GM19238 (cell line): Measurements from ENCODE around the gene TMEM150C.
"Not testable (repeated sequence)": the region's sequence is repeated elsewhere in the genome, so short reads cannot be mapped to it uniquely, and the experiment has no call there.

ENCODE experiments used
- DNase-seq: peaks from one replicate; pipeline ENCODE4 v3.0.0; 2011; ENCODE audit warnings: low spot score; ENCODE audit not compliant: insufficient read length

The TMEM150C gene

GRCh38 chr4:82569076-82569475, 7.3 kb upstream of the TMEM150C start:
- no peak for DNase-seq

GRCh38 chr4:82567444-82567843, 5.7 kb upstream of the TMEM150C start:
- no peak for DNase-seq

- DNase-seq, result no peak
Measured at GRCh38 chr4:82562564-82562854, 721 bp upstream of the TMEM150C start.

GRCh38 chr4:82560853-82561785, 669 bp downstream of the TMEM150C start:
- DNase-seq, result no peak

GRCh38 chr4:82559735-82560120, 2.1 kb downstream of the TMEM150C start:
- DNase-seq, result no peak

- DNase-seq, result not testable (repeated sequence)
Measured at GRCh38 chr4:82559090-82559734, 2.6 kb downstream of the TMEM150C start.

GRCh38 chr4:82555276-82555675, 6.5 kb downstream of the TMEM150C start:
- no peak for DNase-seq

- no peak for DNase-seq
Measured at GRCh38 chr4:82553020-82553419, 8.8 kb downstream of the TMEM150C start.

- no peak for DNase-seq
Measured at GRCh38 chr4:82551734-82552133, 10.1 kb downstream of the TMEM150C start.

- DNase-seq, result not testable (repeated sequence)
Measured at GRCh38 chr4:82547850-82548249, 13.9 kb downstream of the TMEM150C start.

- no peak for DNase-seq
Measured at GRCh38 chr4:82543131-82543530, 18.7 kb downstream of the TMEM150C start.

GRCh38 chr4:82542642-82543041, 19.1 kb downstream of the TMEM150C start:
- DNase-seq, result no peak

- DNase-seq, result no peak
Measured at GRCh38 chr4:82529322-82529721, 32.5 kb downstream of the TMEM150C start.

GRCh38 chr4:82528868-82529267, 32.9 kb downstream of the TMEM150C start:
- DNase-seq, result no peak

- DNase-seq, result no peak
Measured at GRCh38 chr4:82528074-82528473, 33.7 kb downstream of the TMEM150C start.

- no peak for DNase-seq
Measured at GRCh38 chr4:82525307-82525911, 36.4 kb downstream of the TMEM150C start.

- DNase-seq, result no peak
Measured at GRCh38 chr4:82524570-82525152, 37.1 kb downstream of the TMEM150C start.

GRCh38 chr4:82523179-82523578, 38.6 kb downstream of the TMEM150C start:
- DNase-seq, result no peak

GRCh38 chr4:82522472-82522871, 39.3 kb downstream of the TMEM150C start:
- no peak for DNase-seq

GRCh38 chr4:82521283-82521682, 40.5 kb downstream of the TMEM150C start:
- DNase-seq, result no peak

GRCh38 chr4:82519776-82520175, 42.0 kb downstream of the TMEM150C start:
- no peak for DNase-seq

- no peak for DNase-seq
Measured at GRCh38 chr4:82519072-82519471, 42.7 kb downstream of the TMEM150C start.
